Tongue (tissue), 2 donors: ENCODE results near the gene GRIK2. TPM values are rescaled to one million over a fixed set of nuclear protein-coding genes. Genes with fewer than 3 reads are reported as not detected.
A peak's percentile ranks its signal among the peaks of the same experiment; 100 is the strongest.

Experiments
- DNase-seq: peaks from one replicate; pipeline ENCODE4 v3.0.0-alpha.2; 2015
- total RNA-seq: library from RNA; depleted of rRNA; stranded (reverse); fragments of >200 nt; gene quantifications from one replicate; pipeline ENCODE4 v1.2.3, GENCODE V29; 2014

GRIK2 gene
- total RNA-seq, 1 donor from 2014 or later, result 3.1 TPM

DNA sequence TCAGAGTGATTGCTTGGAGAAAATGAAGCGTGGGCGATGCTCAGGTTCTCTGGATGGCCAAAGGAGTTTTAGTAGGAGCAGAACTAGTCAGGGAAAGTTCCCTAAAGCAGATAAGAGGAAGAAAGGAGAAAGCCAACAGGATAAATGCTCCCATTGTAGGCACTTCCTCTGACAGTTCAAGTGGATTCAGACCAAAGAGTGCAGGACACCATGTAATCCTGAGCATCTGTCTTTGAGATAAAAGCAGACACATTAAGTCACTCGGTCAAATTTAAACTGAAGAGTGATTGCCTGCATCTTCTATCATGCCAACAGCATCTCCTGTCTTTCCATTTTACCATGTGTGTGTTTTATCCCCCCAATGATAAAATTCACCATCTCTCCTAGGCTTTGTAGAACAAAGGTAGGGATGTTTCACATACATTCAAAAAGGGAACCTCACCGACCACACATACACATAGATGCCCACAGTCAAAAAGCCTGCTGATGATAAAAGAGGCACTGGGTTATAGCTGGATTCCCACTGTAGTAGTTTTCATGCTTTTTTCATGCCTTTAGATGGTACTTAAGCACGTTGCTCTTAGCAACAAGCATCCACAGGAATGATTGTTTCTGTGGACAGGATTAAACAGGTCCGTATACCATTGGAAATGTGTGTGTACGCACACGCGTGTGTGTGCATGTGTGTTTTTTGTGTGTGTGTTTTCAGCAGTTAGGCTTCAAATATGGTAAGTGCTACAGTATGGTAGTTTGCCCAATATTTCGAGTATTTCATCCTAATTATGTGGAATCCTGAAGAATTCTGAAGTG, 7.0 kb downstream of the GRIK2 start:
- DNase-seq, result no peak

DNA sequence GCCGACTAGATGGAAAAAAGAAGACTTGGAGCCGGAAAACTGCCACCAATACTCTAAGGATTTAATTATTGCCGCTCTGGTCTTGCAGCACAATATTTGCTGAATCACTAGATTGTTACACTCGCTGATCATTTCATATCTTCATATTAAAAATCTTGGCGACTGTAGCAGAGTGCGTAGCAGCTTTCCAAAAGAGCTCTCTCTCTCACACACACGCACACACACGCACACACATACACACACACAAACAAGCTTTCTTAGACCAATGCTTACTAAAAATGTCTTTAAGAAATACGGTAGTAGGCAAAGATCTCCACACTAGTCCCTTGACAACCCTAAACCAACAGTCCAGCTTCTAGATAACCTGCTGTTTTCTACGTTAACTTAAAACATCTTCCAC, 7.7 kb downstream of the GRIK2 start:
- no peak for DNase-seq

DNA sequence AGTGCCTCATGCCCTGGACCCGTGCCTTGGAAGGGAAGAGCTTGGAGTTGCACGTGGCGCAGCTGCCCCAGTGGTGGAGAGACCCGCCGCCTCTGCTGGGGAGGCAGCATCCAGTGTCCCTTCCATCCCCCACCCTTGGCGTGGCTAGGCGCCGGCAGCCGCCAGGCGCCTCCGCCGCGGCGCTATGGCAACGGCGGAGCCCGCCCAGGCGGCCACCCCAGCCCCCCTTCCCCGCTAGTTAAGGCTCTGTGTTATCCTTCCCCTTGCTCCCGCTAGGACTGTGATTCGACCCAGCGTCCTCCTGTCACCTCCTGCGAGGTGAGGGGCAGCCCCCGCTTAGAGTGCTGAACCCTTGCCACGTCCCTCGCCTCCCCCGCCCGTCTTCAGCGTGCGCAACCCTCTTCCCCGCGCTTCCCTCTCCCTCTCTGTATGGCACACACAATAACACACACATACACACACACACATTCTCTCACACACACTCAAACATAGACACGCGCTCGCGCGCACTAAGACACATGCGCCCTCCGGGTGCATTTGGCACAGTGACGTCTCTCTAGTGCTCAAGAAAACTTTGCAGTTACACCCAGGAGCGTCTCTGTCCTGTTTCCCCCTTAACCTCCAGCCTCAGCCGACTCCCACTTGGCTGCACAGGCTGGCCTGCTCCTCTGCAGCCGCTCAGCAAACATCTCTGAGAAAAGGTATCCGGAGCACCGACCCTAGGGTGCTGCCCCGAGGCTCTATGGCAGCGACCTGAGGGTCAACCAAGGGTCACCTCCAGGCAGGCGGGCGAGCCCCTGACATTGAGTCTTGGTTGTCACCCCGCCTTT, 8.5 kb downstream of the GRIK2 start:
- peak; percentile 44 for DNase-seq

DNA sequence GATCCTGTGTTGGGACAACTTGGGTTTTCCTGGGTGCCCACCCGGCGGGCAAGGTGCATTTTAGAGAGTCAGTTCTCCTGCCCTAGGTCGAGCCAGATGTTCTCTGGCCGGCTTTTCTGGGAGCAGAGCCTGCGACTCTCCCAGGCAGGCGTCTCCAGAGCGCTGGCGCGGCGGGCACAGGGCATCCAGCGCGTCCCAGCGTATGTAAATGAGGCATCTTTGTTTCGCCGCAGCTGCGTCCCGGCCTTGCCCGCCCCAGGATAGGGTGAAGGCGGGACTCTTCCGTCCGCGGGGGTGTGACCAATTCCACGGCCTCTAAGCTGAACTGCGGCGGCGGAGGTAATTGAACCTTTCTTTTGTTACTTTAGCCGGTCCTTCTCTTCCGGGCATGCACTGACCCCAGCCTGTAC, 9.1 kb downstream of the GRIK2 start:
- no peak for DNase-seq

DNA sequence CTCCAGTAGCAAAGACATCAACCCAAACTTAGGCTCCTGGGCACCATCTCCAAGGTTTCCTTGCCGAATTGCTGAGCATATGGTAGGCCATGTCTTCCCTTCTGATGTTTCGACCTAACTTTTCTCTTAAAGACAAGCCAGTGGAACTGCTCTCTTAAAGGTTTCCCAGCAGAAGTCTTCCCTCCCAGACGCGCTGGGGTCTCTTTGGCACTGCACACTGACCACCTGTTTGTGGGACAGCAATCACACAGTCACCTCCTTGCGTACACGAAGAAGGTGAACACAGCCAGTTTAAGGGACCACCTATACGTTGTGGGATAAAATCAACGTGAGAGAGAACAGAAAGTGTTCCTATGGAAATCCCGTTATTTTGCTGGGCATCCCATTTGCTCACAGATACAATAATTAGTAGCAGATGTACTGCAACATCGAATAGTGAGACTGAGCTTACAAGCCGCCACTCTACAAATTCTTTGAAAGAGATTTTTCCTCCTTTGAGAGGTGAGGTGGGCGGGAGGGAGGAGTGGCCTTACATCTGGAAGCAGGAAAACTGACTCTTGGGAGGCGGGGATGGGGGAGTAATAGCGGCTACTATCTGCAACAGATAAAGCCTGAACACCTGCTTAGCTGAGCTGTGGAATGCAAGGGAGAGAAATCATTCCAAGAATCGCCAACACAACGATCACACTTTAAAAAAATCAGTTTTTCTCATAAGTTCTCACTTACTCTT, 9.9 kb downstream of the GRIK2 start:
- no peak for DNase-seq

DNA sequence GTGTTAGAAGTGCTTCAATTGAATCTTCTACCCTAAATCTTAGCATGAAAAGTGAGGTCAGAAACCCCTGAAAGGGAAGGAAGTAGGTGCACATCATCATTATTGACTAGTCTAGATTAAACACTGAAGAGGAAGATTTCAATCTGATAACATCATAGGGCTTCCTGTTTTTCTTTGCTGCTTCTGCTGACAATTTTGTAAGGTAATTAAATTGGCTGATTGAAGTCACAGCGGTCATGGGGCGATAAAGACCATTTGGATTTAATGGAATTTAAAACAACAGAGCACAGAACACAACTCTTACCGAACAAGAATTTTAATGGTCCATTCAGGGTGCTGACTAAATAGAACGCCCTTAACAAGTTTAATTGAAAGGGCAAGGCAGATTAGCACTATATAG, 11.3 kb downstream of the GRIK2 start:
- DNase-seq, result no peak

DNA sequence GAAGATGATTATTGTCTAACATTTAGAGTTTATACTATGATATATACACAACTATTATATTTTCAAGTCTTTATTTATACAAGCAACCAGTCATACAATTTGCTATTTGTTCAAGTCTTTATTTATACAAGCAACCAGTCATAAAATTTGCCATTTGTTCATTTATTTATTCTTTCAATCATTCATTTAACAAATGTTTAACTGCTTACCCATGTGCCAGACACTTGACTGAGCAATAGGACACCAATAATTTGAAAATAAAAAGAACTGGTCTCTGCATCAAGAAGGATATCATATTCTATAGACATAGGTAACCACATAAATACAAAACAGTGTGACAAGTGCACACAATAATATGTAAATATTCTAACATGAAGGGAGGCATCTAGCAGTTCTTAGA, 20.3 kb downstream of the GRIK2 start:
- DNase-seq, result no peak

DNA sequence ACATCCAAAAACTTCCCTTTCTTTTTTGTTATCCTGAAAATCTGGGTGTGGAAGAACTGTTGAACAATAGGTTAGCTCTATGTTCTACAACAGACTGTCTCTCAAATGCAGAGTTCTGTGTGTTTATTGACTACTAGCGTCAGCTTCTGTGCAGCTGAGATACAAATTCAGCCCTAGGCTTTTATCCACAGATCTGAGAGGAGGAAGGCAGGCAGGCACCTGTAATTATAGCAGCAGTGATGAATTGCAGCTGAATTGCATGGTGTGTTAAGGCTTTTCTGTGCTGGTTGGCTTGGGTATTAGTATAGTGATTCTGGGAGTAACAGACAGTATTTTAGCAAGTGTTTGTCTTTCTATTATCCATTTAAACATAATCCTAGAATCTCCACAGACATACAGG, 24.4 kb downstream of the GRIK2 start:
- DNase-seq, result no peak

DNA sequence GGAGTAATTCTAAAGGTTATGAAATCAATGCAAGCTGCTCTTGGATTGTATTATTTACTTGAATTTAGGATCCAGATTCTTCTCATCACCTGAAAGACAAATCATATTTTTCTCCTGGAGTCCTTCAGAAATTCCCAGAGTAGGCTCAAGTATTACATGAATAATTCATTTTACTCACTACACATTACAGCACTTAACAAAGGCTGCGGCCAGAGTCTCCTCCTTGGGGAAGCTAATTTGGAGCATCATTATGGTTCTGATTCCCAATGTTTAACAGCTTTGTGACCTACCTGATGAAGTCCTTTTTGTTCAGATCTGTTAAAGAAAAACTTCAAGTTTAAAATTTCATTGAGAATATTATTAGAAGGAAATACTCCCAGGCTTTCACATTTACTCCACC, 28.7 kb downstream of the GRIK2 start:
- DNase-seq, result no peak

DNA sequence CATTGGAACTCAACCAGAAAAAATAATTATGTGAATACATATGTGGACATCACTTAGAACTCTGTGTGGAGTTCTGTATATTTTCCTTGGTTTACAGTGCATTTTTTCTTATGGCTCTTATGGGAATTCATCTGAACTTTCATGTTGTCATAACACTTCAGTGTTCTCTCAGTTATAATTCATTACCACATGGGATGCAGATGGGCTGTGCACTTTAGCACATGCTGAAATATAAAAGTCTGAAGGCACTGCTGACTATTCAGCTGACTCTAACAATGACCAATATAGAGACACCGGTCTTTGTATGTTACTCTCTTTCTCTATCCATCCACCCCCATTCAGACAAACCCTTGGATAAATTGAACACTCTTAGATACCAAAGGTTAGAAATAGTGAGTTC, 29.3 kb downstream of the GRIK2 start:
- DNase-seq, result no peak

DNA sequence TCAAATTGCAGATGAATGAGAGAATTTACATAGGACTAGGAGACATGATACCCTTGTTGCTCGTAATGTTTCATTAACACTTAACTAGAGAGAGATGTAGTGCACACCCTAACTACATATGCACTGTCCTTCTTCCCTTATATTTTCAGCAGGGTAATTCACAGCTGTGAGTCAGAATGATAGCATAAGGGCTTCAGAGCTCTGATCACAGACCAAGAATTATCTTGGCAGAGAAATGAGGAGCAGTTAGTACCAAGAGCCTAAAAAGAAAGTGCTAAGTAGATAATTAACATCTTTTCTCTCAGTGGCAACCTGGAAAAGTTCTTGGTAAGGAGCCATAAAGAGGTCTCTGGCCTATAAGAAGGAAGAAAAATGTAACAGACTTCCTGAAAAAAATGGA, 35.8 kb downstream of the GRIK2 start:
- DNase-seq, result no peak

DNA sequence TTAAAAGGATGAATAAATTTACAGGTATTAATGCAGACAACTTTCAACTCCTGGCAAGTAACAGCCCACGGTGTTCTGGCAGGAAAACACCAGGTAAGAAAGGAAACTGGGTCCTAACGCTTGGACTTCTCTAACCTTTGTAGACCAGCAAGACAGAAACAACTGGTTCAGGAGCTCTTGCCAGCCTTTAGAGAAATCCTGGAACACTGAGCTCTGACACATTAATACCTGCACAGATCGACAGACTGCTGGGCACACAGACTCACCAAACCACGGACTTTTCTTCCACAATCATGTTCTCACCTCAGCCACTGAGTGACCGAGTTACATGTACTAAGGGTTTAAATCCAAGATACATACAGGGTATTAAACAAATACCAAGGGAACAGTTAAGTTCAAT, 36.3 kb downstream of the GRIK2 start:
- no peak for DNase-seq

DNA sequence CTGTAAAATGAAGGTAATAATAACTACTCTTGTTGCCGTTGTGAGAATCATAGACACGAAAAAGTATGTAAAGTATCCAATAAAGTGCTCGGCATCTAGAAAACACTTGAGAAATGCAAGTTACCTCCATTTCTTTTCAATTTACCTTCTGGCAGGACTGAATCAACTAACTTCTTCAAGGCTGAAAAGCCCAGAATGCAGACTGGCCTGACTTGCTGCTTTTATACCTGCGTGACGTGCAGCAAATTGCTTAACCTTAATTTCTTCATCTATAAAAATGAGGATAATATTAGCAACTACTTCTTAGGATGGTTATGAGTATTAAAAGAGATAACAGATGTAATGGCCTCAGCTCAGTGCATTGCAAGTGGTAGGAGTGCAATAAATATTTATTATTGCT, 39.6 kb downstream of the GRIK2 start:
- no peak for DNase-seq

DNA sequence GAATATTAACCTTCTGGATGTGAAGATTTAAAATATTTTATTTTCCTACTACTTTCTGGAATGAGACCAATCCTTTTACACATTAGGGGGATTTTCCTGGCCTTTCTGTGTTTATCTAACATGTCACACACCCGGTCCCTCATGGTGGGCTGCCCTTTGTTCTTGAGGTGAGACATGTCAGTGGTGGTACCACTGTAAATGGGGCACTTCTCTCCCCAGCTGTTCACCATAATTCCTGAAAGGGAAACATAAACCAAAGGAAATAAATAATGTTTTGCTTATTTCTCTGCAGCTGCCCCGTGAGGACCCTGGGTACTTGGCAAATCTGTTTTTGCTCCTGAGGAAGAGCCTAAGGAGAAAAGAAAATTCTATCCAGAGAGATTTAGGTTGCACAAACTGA, 41.1 kb downstream of the GRIK2 start:
- no peak for DNase-seq

DNA sequence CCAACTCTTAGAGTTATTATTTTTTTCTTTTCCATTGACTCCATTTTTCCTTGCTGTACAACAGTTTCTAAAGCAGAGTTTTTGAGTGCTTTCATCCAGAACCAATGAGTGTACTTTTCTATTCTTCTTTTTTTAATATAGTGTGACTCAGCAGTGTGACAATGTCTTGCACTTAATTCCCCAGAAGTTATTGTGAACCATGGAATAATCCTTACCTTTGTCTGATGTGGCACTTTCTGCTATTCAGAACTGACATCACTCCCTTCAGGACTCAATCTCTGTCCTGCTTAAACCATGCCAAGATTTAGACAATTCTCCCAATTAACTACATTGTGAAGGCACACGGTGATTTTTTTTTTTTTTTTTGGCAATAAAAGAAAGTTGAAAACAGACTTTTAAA, 41.5 kb downstream of the GRIK2 start:
- no peak for DNase-seq

DNA sequence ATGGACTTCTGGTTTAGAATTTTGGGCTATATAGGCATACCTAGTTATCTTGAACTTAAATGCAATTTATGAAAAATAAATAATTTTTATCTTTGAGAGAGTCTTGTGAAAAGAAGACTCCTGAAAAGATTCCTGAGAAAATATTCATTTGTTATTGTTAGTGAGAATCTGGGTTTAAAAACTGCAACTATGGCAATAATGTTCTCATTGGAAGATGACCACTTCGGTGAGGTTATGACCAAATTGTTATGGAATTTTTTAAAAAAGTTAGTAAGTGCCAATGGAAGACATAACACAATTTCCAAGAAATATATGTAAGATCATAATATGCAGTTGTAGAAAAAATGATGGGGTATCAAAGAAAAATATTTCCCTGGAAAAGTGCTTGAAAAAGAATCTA, 46.3 kb downstream of the GRIK2 start:
- DNase-seq, result no peak

DNA sequence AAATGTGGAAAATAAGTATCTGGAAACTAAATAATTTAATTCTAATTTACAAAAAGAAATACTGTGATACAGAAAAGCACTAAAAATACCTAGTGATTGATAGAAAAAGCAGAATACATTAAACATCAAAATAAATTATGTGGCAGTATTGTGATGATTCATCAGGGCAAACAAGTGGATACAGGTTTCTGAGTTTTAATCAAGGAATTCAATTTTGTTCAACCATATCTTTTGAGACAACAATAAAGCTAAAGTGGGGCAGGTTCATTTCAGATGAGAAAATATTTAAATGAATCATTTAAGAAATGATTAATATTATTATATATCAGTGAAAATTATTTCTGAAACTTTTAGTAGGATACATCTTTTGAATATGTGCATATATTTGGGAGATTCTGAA, 49.8 kb downstream of the GRIK2 start:
- DNase-seq, result no peak

DNA sequence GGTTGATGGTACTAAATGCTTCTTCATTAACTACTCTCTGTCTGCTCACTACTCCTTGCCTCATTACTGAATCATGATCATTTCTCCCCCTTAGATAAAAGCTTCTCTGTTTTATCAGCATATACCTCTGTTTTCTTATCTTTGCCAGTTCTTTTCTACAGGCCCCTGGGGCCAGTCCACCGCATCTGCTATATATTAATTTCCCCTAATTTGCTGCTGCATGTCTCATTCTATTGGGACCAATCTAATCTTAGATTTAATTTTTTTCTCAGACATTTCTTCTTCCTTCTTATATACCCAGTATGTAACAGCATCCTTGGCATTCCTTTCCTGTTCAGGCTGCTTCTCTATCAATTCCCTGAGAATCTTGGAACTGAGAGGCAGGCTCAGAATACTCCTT, 51.2 kb downstream of the GRIK2 start:
- DNase-seq, result no peak

DNA sequence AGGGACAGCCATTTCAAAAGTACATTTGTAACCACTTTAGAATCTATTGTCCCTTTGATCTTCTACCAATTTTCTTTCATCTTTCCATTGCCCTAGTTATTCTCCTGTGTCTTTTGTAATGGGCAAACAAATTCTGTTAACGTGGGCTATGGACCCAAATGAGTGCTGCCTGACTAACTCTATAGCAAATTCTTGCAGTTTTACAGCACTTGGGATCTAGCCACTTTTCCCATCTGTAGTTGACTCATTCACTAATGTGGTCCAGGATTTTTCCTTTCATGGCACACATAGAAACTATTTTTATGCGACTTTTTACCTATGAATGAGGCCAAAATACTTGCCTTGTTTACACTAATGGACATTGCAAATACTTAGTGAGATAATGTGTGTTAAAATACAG, 52.0 kb downstream of the GRIK2 start:
- no peak for DNase-seq

DNA sequence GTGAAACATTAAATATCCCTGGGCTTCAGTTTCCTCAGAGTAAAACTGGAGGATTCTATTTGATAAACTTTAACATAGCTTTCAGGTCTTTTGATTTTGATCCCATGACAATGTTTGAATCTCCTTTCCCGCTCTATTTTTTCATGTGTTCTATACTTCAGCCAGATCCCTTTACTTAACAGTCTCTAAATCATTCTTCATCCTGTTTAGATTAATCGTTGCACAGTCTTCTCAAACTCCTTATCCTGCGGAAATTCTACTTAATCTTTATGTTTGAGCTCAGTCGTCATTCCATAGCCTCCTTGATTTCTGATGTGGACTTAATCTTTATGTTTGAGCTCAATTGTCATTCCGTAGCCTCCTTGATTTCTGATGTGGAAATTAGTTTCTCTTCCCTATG, 57.4 kb downstream of the GRIK2 start:
- no peak for DNase-seq

DNA sequence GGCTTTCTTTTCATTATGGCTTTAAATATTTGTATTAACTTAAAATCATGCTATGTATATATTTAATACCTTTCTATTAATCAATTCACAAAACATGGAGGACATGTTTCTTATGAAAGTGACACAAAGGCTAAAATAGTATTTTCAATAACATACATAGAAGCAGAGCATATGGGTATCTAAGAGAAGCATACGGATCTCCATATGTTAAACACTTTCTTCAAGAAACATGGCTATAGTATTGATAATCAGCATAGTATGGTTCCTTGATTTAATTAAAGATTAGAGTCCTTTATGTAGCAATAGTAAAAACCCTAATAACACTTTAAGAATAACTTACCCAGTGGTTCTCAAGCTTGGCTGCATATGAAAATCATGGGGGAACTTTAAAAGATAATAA, 58.5 kb downstream of the GRIK2 start:
- no peak for DNase-seq

DNA sequence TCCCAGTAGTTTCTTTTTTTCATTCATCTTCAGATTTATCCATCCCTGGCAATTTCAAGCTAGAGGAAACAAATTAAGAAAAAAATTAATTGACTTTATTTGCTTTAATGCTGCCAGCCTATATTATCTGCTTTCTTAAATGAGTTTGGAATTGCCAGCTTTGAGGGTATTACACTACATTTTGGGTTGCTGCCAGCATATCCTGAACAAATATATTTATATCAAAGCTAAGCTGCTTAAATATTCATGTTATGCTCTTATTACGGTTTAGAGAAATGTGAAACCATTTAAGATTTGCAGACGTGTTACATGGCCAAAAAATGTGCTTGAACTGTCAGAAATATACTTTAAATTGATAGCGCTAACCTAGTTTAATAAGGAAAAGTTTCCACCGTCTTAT, 59.7 kb downstream of the GRIK2 start:
- DNase-seq, result peak; percentile 32

DNA sequence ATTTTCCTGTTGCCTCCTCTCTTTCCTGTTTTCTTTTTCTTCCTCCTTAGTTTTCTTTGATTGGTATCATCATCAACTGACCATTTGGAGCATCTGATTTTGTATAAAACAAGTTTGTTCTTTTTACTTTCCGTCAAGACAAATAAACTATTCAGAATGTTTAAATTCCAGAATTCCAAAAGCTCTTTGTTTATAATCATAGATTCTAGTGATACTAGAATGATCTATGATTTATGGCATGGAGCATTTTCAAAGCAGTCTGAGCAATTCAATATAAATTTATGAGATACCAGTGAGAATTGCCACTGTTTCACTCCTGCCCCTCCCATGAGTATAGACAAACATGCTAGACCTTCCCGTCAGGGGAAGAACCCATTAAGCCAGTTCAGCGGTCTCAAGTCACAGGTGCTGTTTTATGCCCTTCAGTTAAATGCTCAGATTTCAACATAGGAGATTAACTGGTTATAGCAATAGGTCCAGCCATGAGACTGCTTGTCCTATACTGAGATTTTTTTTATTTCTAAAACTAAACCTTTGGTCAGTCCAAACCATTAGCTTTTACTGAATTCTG, 60.7 kb downstream of the GRIK2 start:
- DNase-seq, result no peak
